ENCODE data around the gene AMPH.
"Not testable (repeated sequence)": the region's sequence is repeated elsewhere in the genome, so short reads cannot be mapped to it uniquely, and the experiment has no call there.

The AMPH gene

DNA sequence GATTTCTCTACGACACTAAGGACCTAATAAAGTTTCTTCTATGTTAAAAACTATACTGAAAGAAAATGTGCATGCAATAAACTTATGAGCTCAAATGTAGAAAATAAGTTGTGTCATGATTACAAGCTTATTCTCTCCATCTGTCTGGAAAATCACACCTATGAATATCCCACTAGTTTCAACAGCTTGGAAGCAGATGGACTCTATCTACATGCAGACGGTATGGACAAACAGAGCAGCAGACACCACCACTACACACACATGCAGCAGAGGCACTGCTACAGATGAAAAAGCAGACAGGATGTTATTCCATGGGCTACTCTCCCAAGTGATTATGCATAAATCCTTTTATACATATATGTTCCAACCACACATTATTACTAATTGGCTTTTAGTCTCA, 234.3 kb downstream of the AMPH start:
- no peak for DNase-seq (ENCODE audit: low spot score)

DNA sequence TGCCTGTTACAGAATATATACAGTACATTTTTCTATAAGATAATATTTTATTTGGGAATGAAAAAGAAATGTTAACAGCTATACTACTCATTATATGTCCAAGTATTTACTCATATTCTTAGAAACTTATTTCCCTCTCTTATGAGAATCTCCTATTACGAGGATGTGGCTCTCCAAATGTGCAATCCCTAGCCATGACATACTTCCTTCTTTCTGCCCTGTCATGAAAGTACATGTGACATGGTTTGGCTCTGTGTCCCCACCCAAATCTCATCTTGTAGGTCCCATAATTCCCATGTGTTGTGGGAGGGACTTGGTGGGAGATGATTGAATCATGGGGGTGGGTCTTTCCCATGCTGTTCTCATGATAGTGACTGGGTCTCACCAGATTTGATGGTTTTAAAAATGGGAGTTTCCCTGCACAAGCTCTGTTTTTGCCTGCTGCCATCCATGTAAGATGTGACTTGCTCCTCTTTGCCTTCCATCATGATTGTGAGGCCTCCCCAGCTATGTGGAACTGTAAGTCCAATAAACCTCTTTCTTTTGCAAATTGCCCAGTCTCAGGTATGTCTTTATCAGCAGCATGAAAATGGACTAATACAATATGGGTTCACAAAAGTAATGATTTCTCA, 235.1 kb downstream of the AMPH start:
- not testable (repeated sequence) for DNase-seq (ENCODE audit: low spot score)

DNA sequence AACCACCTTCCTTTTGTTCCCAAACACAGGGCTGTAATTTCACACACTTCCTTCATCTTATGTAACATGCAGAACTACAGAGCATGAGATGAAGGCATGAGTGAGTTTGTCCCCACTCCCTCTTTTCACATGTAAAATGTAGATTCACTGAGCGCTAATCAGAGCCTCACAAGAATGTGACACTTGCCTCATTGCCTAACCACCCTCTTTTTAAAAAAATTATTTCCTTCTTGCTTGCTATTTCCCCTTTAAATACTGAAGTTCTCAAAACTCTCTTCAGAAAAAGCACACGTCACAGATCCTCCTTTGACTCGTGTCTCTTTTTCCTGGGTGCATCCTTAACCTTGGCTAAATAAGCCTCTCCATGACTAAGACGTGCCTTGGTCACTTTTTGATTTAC, 236.5 kb downstream of the AMPH start:
- no peak for DNase-seq (ENCODE audit: low spot score)

DNA sequence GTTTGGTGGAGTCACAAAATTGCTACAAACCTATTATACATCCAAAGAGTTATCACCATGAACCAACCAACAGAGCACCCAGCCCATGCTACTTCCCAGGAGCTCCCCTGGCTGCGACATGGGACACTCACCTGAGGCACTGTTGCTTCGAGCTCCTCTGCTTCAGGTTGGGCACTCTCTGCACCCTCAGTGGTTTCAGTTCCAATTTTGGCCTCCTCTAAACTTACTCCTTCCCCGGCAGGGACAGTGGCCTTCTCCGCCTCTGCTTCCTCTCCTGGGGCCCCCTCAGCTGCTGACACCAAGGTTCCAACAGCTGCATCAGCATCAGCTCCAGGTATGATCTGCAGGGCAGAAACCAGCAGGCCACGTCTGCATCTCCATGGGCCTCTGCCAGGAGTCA, 237.3 kb downstream of the AMPH start:
- no peak for DNase-seq (ENCODE audit: low spot score)

DNA sequence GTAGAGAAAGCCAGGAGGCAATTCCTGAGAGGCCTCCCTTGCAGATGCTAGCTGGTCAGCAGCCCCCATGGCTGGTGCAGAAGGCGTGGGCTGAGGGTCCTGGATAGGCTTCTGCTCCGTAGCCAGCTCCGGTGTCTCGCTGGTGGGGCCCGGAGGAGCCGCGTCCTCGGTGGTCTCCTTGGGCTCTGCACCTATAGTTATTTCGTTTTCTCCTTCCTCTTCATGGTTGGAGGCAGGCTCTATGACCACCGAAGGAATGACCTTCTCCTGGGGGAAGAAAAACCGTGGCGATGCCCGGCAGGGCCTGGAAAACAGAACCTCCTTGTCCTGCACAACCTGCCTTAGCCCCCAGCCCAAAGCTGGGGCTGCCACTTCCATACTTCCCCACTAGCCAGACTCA, 239.4 kb downstream of the AMPH start:
- no peak for DNase-seq (ENCODE audit: low spot score)

DNA sequence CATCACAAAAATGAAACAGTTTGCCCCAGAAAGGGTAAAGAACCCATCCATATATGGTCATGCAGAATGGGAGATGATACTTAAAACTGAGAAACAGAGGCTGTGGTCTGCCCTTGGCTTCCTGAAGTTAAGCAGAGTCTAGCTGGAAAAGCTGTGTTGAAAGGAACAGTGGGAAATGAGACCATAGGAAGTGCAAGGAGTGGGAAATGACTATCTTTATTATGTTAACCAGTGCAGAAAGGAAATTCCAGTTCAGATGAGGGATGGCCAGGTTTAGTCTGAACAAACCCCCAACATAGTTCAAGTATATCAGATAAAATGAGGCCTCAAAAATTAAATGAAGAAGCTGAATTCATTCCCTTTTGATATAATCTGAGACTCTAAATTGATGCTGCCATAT, 245.5 kb downstream of the AMPH start:
- no peak for DNase-seq (ENCODE audit: low spot score)

DNA sequence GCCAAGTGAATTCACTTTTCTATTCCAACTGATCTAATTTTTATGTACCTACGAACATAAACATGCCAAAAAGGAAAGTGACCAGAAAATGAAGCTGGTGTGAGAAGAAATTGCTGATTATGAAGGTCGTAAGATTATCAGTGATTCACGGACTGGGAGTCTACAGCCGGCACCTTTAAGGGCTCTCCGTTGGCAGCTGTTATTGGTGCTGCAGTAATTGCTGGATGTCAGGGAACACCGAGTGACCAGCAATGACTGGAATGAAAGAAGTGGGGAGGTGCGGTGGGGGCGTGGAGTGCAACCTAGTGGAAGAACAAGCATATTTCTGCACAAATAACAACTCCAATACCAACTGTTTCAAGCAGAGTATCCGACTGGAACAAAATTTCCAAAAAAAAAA, 247.9 kb downstream of the AMPH start:
- DNase-seq (ENCODE audit: low spot score) = no peak

DNA sequence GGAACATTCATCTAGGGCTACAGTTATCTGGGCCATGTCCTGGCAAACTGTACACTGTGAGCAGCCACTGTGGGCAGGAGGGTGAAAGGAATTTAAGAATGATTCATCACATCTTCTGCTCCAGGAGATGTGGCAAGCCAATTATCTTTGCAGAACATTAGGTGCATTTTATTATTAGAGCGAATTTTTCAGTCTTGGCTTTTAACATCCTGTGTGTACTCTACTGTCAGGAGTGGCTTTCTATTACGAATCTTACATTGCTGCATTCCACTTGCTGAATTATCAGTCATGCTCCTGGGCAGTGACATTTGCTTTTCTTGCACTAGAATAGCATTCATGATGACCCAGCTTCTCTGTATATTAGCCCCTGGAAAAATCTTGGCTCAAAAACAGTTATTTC, 248.5 kb downstream of the AMPH start:
- peak; percentile 26 for DNase-seq (ENCODE audit: low spot score)

DNA sequence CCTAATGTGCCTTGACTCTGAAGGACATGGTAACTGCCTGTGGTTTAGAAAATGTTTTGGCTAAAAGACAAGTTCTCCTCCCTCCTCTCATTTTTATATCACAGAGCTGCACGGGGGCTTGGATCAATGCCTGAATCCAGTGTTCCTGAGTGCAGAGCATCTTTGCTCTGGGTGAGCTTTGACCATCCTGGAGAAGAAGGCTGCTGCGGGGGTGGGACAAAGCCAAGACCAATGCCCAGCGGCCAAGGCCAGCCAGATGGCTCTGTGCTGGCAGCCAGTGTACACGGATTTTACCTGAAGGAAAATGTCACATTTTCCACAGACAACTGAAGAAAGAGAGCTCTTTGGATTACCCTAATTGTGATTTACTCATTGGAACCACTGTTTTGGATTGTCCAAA, 255.7 kb downstream of the AMPH start:
- peak; percentile 87 for DNase-seq (ENCODE audit: low spot score)

DNA sequence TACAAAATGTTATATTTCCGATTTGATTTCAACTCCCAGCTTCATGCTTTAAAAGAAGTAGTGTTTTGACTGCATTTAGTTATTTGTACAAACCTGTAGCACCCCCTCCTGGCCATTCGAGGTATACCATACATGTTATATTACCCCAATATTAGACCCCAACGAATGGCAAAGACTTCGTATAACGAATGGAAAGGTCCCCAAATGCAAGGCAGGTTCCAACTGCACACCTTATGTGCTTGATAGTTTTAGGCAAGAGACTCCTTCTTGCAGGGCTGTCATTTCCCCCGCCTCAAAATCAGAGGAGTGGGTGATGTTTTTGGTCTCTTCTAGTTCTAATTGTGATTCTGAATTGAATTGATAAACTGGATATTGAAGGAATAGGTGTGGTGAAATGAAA, 256.7 kb downstream of the AMPH start:
- peak; percentile 26 for DNase-seq (ENCODE audit: low spot score)

DNA sequence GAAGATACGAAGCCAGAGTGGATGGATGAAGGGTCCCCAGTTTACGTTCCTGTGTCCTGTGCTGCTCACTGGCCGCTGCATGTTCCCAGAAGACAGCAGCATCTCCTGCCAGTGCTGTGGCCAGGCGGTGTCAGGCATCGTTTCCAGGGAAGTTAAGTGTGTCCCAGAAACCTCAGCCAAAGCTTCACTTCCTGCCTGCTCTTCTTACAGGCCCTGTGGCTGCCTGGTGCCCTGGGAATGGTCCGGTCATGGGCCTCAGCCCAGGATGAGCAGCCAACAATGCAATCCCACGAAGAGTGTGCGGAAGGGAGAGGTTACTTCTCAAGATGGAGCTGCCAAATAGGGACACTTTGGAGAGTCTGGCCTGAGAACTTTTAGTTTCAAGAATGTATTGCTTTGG, 258.0 kb downstream of the AMPH start:
- DNase-seq (ENCODE audit: low spot score) = no peak

DNA sequence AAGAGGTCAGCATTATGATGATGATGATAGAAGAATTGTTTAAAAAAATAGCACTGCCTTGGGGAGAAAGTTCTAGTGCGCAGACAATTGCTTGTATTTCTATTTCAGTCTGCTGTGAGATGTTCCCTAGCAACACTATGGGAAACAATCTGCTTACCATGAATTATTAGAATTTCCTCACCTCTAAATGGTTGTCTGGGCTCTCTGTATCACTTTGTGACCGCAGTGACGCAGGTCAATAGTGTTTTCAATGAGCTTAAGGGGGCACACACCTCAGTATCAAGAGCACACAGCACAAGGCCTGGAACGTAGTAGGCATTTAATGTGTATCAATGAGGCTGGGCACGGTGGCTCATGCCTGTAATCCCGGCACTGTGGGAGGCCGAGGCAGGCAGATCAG, 258.9 kb downstream of the AMPH start:
- DNase-seq (ENCODE audit: low spot score) = no peak

DNA sequence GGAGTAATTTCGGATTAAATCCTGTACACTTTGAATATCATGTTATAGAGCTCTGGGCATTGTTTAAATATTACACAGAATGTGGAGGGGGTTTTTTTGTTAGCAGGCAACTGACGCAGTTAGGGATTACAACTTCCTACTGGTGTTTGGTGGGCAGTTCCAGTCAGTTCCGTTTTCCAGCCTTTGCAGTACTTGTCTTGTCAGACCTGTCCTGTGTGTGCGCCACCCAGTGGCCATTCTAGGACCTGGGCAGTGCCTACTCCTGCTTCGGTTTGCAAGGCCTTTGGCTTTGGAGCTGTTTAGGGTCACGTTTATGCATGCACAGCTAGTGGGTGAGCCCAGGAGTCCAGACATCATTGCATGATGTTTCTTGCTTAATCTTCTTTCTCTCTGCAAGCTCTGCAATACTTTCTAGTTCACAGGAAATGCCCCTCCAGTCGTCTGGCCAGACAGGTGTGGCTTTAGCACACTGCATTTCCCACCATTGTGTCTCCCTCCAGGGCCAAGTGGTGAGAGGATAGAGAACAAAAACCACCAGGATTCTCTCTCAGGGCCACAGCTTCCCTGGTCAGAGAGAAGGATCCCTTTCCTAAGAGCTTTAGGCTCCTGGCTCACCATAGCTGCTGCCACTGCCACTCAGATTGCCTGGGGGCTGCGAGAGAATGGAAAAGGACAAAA, 261.2 kb downstream of the AMPH start:
- peak; percentile 72 for DNase-seq (ENCODE audit: low spot score)

DNA sequence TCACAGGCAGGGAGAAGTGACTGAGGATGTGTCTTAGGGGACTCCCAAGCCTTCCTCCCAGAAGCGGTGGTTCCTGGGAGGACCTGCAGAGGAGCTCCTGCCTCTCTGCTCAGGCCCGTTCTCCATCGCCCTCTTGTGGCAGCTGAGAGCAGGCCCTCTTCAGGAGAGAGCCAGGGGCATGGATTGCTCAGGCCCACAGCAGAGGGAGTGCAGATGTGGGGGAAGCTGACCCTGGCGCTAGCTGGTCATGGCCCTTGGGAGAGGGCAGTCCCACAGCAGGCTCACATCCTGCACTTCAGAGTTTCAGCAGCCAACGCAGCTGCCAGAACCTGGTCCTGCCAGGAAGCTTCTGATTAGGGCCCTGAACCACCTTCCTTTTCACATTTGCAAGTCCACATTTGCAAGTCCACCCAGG, 263.0 kb downstream of the AMPH start:
- DNase-seq (ENCODE audit: low spot score) = peak; percentile 72

DNA sequence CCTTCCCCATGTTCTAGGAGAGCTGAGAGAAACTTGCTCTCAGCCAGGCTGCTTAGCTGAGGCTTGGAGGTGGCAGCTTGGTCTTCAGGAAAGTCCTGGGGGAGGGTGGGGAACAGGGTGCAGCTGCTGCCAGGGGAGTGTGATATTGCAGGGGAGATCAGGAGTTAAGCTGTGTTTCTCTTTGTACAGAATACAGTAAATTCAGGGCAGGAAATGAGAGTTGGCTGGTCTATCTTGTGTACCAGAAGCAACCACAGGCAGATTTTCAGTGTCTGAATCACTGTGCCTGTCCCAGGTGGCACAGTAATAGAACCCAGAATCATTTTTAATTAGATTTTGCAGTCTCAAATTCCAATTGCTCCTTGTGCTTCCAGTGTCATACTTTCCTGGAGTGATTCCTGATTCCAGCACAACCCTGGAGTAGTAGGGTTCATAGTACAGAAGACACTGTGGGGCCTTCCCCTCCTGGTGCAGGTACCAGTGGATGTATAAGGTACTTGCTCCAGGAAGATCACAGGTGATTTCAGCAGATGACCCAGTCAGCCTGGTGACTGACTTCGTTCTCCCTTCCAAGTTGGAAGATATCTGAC, 263.8 kb downstream of the AMPH start:
- DNase-seq (ENCODE audit: low spot score) = no peak

DNA sequence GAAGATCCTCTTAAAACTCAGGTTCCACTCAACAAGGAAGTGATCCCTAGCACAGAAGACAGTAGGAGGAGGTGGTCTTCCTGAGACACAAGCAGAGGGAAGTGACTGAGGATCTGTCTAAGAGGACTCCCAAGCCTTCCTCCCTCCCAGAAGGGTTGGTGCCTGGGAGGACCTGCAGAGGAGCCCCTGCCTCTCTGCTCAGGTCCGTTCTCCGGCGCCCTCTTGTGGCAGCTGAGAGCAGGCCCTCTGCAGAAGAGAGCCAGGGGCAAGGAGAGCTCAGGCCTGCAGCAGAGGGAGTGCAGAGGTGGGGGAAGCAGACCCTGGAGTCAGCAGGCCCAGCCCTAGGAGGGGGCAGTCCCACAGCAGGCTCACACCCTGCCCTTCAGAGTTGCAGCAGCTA, 267.8 kb downstream of the AMPH start:
- peak; percentile 39 for DNase-seq (ENCODE audit: low spot score)

DNA sequence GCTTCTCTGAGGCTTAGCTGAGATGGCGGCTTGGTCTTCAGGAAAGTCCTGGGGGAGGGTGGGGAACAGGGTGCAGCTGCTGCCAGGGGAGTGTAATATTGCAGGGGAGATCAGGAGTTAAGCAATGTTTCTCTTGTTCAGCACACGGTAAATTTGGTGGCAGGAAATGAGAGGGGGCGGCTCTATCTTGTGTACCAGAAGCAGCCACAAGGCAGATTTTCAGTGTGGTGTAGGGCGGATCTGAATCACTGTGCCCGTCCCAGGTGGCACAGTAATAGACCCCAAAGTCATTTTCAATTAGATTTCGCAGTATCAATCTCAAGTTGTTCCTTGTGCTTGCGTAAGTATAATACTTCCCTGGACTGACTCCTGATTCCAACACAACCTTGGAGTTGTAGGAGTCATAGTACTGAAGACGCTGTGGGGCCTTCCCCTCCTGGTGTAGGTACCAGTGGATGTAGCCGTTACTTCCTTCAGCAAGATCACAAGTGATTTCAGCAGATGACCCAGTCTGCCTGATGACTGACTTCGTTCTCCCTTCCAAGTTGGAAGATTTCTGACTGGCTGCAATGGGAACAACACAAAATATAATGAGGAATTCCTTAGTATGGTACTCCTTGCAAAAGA, 268.4 kb downstream of the AMPH start:
- not testable (repeated sequence) for DNase-seq (ENCODE audit: low spot score)

DNA sequence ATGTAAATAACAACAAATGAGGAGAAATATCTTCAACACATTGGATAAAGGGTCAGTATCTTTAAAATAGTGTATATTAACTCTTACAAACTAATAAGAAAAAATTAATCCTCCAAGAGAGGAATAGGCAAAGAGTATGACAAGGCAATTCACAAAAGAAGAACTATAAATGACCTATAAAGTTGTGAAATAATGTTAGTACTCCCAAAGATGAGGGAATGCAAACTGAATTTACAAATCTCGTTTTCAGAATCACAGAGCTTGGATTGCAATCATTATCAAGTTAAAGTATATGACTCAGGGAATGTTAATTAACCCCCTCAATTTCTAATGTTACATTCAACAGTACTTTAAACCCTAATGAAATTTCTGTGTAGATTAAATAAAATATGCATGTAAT, 270.4 kb downstream of the AMPH start:
- no peak for DNase-seq (ENCODE audit: low spot score)

DNA sequence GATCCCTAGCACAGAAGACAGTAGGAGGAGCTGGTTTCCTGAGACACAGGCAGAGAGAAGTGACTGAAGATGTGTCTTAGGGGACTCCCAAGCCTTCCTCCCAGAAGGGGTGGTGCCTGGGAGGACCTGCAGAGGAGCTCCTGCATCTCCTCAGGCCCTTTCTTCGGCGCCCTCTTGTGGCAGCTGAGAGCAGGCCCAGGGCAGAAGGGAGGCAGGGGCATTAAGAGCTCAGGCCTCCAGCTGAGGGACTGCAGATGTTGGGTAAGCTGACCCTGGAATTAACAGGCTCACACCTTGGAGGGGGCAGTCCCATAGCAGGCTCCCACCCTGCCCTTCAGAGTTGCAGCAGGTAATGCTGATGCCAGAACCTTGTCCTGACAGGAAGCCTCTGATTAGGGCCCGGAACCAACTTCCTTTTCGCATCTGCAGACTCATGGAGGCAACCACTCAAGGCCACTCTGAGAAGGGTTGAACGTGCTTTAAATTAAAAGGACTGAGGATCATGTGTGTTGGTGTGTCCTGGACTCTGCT, 272.0 kb downstream of the AMPH start:
- DNase-seq (ENCODE audit: low spot score) = peak; percentile 30

DNA sequence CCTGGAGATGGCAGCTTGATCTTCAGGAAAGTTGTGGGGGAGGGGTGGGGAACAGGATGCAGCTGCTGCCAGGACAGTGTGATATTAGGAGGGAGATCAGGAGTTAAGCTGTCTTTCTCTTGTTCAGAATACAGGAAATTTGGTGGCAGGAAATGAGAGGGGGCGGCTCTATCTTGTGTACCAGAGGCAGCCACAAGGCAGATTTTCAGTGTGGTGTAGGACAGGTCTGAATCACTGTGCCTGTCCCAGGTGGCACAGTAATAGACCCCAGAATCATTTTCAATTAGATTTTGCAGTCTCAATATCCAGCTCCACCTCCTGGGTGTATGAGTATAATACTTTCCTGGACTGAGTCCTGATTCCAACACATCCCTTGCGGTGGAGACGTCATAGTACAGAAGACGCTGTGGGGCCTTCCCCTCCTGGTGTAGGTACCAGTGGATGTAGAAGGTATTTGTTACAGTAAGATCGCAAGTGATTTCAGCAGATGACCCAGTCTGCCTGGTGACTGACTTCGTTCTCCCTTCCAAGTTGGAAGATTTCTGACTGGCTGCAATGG, 272.8 kb downstream of the AMPH start:
- DNase-seq (ENCODE audit: low spot score) = not testable (repeated sequence)

DNA sequence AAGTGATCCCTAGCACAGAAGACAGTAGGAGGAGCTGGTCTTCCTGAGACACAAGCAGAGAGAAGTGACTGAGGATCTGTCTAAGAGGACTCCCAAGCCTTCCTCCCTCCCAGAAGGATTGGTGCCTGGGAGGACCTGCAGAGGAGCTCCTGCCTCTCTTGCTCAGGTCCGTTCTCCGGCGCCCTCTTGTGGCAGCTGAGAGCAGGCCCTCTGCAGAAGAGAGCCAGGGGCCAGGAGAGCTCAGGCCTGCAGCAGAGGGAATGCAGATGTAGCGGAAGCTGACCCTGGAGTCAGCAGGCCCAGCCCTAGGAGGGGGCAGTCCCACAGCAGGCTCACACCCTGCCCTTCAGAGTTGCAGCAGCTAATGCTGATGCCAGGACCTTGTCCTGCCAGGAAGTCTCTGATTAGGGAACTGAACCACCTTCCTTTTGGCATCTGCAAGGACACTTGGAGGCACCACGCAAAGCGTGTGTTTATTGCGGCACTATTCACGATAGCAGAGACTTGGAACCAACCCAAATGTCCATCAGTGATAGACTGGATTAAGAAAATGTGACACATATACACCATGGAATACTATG, 276.8 kb downstream of the AMPH start:
- DNase-seq (ENCODE audit: low spot score) = peak; percentile 36

DNA sequence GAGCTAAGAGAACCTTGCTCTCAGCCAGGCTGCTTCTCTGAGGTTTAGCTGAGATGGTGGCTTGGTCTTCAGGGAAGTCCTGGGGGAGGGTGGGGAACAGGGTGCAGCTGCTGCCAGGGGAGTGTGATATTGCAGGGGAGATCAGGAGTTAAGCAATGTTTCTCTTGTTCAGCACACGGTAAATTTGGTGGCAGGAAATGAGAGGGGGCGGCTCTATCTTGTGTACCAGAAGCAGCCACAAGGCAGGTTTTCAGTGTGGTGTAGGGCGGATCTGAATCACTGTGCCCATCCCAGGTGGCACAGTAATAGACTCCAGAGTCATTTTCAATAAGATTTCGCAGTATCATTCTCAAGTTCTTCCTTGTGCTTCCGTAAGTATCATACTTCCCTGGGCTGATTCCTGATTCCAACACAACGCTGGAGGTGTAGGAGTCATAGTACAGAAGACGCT, 277.7 kb downstream of the AMPH start:
- DNase-seq (ENCODE audit: low spot score) = not testable (repeated sequence)
